ENCODE measurements around the gene SCARF1.

Gene SCARF1

DNA sequence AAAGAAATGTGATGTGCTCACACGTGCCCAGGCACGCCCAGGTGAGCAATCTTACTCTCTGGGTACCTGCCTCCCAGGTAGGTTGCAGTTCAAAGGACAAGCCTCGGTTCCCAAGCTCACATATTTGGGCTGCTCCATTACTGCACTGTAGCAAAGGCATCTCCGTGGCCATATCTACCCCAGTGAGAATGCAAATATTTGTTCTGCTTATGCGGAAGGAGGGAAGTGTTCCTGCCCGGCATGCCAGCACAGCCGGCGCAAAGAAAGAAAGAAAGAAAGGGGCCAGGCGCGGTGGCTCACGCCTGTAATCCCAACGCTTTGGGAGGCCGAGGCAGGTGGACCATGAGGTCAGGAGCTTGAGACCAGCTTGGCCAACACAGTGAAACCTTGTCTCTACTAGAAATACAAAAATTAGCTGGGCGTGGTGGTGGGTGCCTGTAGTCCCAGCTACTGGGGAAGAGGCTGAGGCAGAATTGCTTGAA lies 47.6 kb downstream of the SCARF1 start:
- DNase-seq, result no peak

DNA sequence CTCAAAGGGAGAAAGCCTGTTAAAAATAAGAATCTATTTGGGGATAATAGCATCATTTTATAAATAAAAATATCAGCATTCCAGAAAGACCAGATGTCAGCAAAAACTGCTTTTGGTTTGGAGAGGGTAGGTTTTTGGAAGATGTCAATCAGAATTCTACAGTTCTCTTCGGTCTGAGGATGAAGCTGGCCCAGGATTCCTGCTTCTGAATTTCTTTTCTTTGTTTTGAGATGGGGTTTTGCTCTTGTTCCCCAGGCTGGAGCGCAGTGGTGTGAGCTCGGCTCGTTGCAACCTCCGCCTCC lies 52.0 kb downstream of the SCARF1 start:
- no peak for DNase-seq

DNA sequence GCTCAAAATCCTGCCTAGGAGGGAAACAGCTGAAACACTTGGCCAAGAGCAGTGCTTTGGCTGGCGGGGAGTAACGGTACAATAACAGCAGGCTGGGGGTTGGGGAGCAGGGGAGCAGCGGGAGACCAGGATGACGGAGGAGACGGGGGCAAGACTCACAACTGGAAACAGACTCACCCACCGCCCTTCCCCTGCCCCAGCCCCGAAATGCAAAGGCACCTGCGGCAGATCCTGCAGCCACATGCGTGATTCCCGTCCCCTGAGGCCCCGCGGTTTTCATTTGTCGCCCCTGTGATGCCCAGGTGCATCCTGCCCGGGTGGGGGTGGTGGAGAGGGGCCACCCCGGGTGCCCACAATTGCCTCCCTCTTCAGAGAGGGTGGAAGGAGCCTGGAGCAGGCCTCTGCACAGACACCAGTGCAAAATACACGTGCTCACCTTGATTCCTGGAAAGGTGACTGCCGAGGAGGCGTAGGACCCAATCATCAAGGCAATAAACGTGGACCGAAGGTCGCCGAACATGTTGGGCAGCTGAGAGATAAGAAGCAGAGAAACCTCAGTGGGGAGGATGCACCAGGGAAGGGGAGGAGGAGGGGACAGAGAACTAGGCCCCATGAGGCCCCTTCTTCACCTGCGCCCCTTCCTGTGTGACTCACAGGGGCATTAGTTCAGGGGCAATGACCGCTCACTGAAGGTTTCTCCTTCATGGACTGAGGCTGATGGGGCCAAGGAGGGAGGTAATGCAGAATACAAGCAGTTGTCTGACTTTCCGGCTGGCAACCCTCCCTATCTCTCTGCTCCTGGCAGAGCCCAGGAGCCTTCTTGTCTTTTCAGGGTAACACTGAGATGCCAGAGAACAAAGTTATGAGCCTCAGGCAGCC lies 52.5 kb downstream of the SCARF1 start:
- no peak for DNase-seq

DNA sequence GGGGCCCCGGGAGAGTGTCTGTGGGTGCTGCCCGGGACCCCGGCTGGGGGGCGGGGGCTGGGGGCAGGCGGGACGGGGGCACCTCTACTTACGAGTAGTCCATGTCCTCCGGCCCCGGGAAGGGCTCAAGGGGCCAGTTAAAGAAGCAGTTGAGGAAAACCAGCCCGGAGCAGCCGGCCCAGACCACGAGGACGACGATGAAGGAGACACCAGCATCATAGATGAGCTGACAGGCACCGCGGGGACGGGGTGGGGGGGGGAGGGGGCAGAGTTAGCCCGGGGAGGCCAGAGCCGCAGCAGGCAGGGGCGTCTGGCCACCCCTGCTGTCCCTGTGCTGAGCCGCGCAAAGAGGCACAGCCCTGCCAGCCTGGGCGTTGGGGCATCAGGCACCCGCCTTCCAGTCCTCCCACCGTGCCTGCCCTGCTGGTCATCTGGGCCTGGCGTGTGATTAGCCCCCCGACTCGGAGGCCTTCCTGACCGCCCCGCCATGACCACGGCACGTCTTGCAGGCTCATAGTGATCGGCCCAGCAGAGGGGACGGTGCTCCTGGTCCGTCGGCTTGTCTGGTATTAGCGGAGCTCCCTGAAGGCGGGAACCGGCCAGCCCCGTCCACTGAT lies 54.0 kb downstream of the SCARF1 start:
- no peak for DNase-seq

DNA sequence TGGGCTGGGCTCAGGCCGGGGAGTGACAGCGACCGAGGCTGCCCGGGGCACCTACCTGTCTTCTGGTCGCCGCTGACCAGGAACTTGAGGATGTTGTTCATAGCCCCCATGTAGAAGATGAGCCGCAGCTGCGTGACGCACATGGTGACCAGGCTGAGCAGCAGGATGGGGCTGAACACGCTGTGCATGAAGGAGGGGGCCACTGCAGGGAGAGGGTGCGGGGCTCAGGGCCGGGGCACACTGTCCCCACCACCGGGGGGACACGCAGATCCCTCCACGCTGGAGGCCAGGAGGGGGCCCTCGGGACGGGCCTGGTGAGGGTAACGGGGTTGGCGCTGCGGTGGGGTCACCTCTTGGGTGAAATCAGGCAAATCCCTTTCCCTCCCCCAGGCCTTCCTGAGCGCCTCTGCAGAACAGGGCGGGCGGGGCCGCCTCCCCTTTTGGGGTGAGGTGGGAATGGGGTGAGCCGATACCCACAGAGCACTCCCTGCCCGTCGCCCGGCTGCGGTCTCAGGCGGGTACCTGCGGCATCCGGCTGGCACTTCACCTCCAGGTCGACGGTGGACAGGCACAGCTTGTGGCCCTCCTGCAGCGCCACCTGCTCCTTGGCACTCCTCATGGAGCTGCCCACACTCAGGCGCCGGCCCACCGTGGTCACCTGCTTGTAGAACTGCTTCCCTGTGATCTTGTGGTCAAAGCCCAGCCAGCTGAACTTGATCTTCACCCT lies 54.6 kb downstream of the SCARF1 start:
- no peak for DNase-seq

DNA sequence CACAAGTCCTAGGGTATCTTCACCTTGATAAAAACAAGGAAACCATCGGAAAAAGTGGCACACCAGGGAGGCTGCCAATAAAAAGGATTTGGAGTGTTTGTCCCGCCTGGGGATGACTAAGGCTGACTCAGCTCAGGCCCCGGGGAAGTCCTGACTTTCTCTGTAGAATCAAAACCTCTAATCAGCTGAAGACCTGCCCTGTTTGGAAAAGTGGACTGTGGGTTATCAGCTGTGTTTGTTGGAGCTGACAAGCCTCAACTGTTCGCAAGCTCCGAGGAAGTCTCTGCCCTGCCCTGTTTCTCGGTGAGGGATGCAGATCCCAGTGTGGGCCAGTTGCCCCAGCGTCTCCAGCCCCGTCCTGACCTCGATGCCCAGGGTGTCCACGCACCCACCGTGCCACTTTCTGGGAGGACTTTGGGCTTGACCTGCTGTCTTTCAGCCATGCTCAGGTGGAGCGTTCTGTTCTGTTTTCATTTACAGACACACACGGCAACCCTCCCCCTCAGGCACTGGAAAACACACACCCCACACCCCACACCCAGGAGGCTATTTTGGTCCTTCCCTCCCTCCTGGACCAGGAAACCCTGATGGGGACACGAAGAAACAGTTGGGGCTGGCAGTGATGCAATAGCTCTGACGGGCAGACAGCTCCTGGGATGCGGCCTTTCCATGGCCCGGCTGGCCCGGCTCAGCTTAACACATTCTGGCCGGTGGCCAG lies 55.3 kb downstream of the SCARF1 start:
- DNase-seq, result no peak

GRCh38 chr17:1588821-1589585 lies 56.5 kb downstream of the SCARF1 start:
- DNase-seq, result no peak

DNA sequence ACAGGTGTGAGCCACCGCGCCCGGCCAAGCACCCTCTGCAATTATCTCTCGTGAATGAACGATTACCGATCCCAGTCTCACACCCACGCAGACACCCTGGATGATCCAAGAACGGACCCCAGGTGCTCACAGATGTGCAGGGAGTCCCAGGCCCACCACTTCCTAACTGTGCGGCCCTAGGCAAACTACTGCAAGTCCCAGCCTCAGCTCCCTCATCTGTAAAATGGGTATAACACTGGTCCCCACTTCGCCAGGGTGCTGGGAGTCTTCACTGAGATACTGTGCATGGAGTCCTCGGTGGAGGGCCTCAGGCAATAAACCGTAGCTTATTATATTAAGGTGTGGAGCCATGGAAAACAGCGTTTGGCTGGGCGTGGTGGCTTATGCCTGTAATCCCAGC lies 61.4 kb downstream of the SCARF1 start:
- DNase-seq, result no peak
